ENCODE results near the gene MYO3B. TPM values are rescaled to one million over a fixed set of nuclear protein-coding genes. Genes with fewer than 3 reads are reported as not detected.
"Not testable (repeated sequence)": the region's sequence is repeated elsewhere in the genome, so short reads cannot be mapped to it uniquely, and the experiment has no call there.

MYO3B gene
- total and polyA plus RNA-seq, 2 donors from 2014 or later, result 3.5 to 6.4 TPM

- Histone ChIP-seq H3K27ac (ENCODE audit: low read depth in 2 of 2, low read length in 2 of 2) (no peak overlapping the region), H3K9me3 (ENCODE audit: control insufficient read depth in 2 of 3, insufficient read depth in 1 of 3, low read length in 3 of 3) (no peaks in the 10 kb centered on the region), H3K9ac (ENCODE audit: low read length in 3 of 3) (no peak overlapping the region), H3K4me1 (ENCODE audit: control insufficient read depth in 2 of 3, insufficient read depth in 2 of 3, low read depth in 1 of 3, low read length in 3 of 3) (no peaks in the 10 kb centered on the region), H3K27me3 (ENCODE audit: control insufficient read depth, insufficient read depth, low read length) (no peaks in the 10 kb centered on the region), H3K36me3 (ENCODE audit: control insufficient read depth in 2 of 3, insufficient read depth in 3 of 3, low read length in 3 of 3) (no peaks in the 10 kb centered on the region), H3K4me3 (ENCODE audit: low read length in 3 of 3) (no peak overlapping the region)
- intact Hi-C loops (cut with DNase I), result no loop called here
- DNase-seq, result no peak
- no peak for FAIRE-seq
- no peak for TF ChIP-seq CTCF (IDR thresholded peaks at IDR 0.05; ENCODE audit: borderline replicate concordance, extremely low read depth, insufficient read depth)
Observed at GRCh38 chr2:170433448-170433847, 255.5 kb downstream of the MYO3B start.

GRCh38 chr2:170434396-170434795 lies 256.4 kb downstream of the MYO3B start:
- H3K27ac ChIP-seq (ENCODE audit: low read depth in 2 of 2, low read length in 2 of 2); H3K4me3 ChIP-seq (ENCODE audit: low read length in 3 of 3); DNase-seq; H3K9ac ChIP-seq (ENCODE audit: low read length in 3 of 3); intact Hi-C loops (cut with DNase I); H3K9me3 ChIP-seq (ENCODE audit: control insufficient read depth in 2 of 3, insufficient read depth in 1 of 3, low read length in 3 of 3); H3K27me3 ChIP-seq (ENCODE audit: control insufficient read depth, insufficient read depth, low read length); H3K4me1 ChIP-seq (ENCODE audit: control insufficient read depth in 2 of 3, insufficient read depth in 2 of 3, low read depth in 1 of 3, low read length in 3 of 3); FAIRE-seq; H3K36me3 ChIP-seq (ENCODE audit: control insufficient read depth in 2 of 3, insufficient read depth in 3 of 3, low read length in 3 of 3): not testable (repeated sequence)

GRCh38 chr2:170434900-170435621 lies 257.1 kb downstream of the MYO3B start:
- Histone ChIP-seq H3K27me3 (ENCODE audit: control insufficient read depth, insufficient read depth, low read length) (no peaks in the 10 kb centered on the region), H3K27ac (ENCODE audit: low read depth in 2 of 2, low read length in 2 of 2) (no peak overlapping the region), H3K36me3 (ENCODE audit: control insufficient read depth in 2 of 3, insufficient read depth in 3 of 3, low read length in 3 of 3) (no peaks in the 10 kb centered on the region), H3K9ac (ENCODE audit: low read length in 3 of 3) (no peak overlapping the region), H3K4me3 (ENCODE audit: low read length in 3 of 3) (no peak overlapping the region), H3K4me1 (ENCODE audit: control insufficient read depth in 2 of 3, insufficient read depth in 2 of 3, low read depth in 1 of 3, low read length in 3 of 3) (no peaks in the 10 kb centered on the region), H3K9me3 (ENCODE audit: control insufficient read depth in 2 of 3, insufficient read depth in 1 of 3, low read length in 3 of 3) (no peaks in the 10 kb centered on the region)
- FAIRE-seq (no peak), DNase-seq (no peak)
- TF ChIP-seq CTCF (IDR thresholded peaks at IDR 0.05; ENCODE audit: borderline replicate concordance, extremely low read depth, insufficient read depth), result no peak
- intact Hi-C loops (cut with DNase I), result no loop called here

- H3K9ac ChIP-seq (ENCODE audit: low read length in 3 of 3), result no peak overlapping the region
- no peak for FAIRE-seq
- no peaks in the 10 kb centered on the region for H3K9me3 ChIP-seq (ENCODE audit: control insufficient read depth in 2 of 3, insufficient read depth in 1 of 3, low read length in 3 of 3)
- H3K4me3 ChIP-seq (ENCODE audit: low read length in 3 of 3), result no peak overlapping the region
- intact Hi-C loops (cut with DNase I), result no loop called here
- DNase-seq, result peak in 3 of 5 donors; percentile 23 to 74 (median 64)
- no peaks in the 10 kb centered on the region for H3K27me3 ChIP-seq (ENCODE audit: control insufficient read depth, insufficient read depth, low read length)
- no peak overlapping the region for H3K27ac ChIP-seq (ENCODE audit: low read depth in 2 of 2, low read length in 2 of 2)
- H3K36me3 ChIP-seq (ENCODE audit: control insufficient read depth in 2 of 3, insufficient read depth in 3 of 3, low read length in 3 of 3), result no peaks in the 10 kb centered on the region
- TF ChIP-seq CTCF (IDR thresholded peaks at IDR 0.05; ENCODE audit: borderline replicate concordance, extremely low read depth, insufficient read depth), result no peak
- no peaks in the 10 kb centered on the region for H3K4me1 ChIP-seq (ENCODE audit: control insufficient read depth in 2 of 3, insufficient read depth in 2 of 3, low read depth in 1 of 3, low read length in 3 of 3)
Observed at GRCh38 chr2:170436077-170436943, 258.4 kb downstream of the MYO3B start.
